NOMO-1 treated with DMSO at 0.1 percent for 48 hours (cell line): Measurements from ENCODE around the gene ZNF451.

Source experiments
- DNase-seq: peaks from one replicate; lab custom pipeline; 2025; ENCODE audit not compliant: unreplicated experiment; lab: John Stamatoyannopoulos, UW

Gene ZNF451

GRCh38 chr6:57198926-57199636, 109.1 kb downstream of the ZNF451 start:
- no peak for DNase-seq

DNA sequence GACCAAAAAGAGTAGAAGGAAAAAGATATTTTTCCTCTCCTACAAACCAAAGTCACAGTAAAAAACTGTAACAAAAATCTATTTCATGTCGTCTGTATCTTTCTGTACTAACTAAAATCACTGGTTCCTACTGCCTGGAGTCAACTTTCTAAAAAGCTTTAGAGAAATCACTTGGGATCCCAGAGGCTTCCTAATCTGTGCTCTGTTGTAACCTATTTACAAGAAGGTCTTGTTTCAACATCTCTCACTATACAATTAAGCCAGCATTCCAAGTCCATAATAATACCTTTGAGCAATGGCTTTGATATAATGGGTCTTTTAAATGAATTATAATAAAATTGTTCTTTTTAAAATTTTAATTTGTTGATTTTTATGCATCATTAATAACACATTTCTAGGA, 111.7 kb downstream of the ZNF451 start:
- DNase-seq = no peak

DNA sequence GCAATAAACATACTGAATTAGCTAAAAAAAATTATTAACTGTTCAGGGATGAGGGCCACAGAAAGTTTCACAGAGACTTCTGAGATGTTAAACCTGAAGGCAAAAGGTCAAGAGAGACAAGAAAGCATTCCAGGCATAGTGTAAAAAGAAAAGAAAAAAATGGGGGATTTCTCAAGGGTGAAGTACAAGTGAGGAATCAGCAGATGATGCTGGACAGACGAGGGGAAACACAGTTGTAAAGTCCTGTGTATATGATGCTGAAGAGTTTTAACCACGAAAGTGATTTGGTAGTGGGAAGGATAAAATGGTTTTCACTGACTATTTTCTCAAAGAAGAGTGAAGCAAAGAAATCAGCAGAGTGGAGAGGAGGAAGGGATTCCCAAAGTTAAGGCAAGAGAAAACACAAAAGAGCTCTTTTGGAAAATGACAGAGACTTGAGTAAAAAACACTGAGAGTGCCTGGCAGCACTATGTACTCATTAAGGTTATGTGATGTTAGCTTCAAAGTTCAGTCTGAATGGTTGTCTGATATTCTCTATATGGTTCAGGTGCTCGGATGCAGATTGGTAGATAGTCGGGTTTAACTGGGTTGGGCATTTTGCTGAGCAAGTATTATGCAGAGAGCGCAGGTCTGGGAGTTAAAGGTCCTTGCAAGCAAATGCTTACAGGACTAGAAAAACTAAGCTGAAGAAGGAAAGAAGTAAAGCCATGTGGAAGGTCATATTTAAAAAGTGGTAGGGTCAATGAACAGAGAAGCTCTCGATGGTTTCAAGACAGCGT, 115.8 kb downstream of the ZNF451 start:
- no peak for DNase-seq

- no peak for DNase-seq
These were observed 117.2 kb downstream of the ZNF451 start for GRCh38 chr6:57207141-57207540.

DNA sequence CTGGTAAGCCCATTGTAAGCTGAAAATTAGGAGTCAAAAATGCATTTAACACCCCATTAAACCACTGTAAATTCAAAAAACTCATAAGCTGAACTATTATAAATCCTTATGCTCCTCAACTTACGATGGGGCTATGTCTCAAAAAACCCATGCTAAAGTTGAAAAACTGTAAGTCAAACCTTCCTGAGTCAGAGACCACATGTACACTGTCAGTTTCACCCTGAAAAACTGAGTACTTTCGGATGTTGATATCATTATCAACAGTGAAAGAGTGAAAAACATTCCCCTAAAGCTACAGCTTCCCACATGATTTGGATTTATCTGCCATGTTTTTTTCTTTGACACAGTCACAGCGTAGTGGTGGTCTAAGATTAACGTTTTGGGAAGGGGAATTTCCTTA, 117.9 kb downstream of the ZNF451 start:
- DNase-seq = no peak

GRCh38 chr6:57209030-57209429, 119.0 kb downstream of the ZNF451 start:
- DNase-seq = no peak

DNA sequence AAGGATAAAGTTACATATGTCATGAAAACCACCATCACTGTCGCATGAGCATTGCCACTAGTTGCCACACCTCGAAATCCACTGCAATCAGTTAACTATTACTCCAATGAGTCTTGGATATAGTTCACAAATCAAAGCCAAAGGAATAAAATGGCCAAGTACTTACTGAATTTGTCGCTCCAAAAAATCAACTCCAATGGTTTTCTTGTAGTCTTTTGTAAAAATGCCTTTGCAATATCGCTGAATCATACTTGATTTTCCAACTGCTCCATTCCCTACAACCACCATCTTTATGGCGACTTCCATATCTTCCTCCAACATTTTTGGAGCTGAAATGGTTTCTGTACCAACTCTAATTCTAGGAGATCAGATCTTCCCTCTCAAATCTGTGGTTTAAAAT, 120.1 kb downstream of the ZNF451 start:
- DNase-seq = no peak

DNA sequence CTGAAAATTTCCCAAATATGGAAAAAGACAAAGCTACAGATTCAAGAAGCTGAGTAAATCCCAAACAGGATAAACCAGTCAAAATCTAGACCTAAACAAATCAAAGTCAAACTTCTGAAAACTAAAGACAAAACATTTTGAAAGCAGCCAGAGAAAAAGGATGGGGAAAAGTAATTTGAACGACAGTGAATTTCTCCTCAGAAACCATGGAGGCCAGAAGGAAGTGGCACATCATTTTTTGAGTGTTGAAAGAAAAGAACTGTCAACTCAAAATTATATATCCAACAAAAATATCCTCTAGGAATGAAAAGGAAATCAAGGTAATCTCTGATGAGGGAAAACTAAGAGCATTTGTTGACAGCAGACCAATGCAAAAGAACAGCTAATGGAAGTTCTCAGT, 125.3 kb downstream of the ZNF451 start:
- DNase-seq = no peak

GRCh38 chr6:57216235-57217101, 126.5 kb downstream of the ZNF451 start:
- DNase-seq = no peak

DNA sequence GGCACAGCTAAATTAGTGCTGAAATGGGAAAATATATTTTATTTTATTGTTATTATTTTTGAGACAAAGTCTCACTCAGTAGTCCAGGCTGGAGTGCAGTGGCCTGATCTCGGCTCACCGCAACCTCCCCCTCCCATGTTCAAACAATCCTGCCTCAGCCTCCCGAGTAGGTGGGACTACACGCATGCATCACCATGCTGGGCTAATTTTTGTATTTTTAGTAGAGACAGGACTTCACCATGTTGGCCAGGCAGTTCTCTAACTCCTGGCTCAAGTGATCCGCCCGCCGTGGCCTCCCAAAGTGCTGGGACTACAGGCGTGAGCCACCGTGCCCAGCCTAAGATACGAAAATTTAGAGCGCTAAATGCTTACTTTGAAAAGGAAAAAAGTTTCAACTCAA, 127.3 kb downstream of the ZNF451 start:
- DNase-seq = no peak
